GM12864 (cell line): Measurements from ENCODE around the gene ASAH2B.
"Not testable (repeated sequence)": the region's sequence is repeated elsewhere in the genome, so short reads cannot be mapped to it uniquely, and the experiment has no call there.

Experiments used
- DNase-seq: peaks from one replicate; pipeline ENCODE4 v3.0.0-alpha.2; 2011; ENCODE audit warnings: low read depth
- H3K4me3 ChIP-seq: 2 replicates; pipeline ENCODE4 v1.5.1; 2011; ENCODE audit warnings: mild to moderate bottlenecking, low read depth, low read length, control low read depth
- CTCF ChIP-seq: IDR thresholded peaks from 2 replicates; pipeline ENCODE4 v1.5.1; 2011; ENCODE audit warnings: low read depth, mild to moderate bottlenecking, moderate library complexity, low read length, control low read depth, inconsistent platforms; ENCODE audit errors: missing control alignments

ASAH2B gene

GRCh38 chr10:50787962-50788361 lies 48.2 kb downstream of the ASAH2B start:
- not testable (repeated sequence) for DNase-seq, H3K4me3 ChIP-seq

- H3K4me3 ChIP-seq: no peak overlapping the region
- no peak for DNase-seq
- TF ChIP-seq CTCF: peak; percentile 36
Observed at GRCh38 chr10:50788951-50789945, 49.5 kb downstream of the ASAH2B start.

GRCh38 chr10:50794490-50794889 lies 54.8 kb downstream of the ASAH2B start:
- TF ChIP-seq CTCF: no peak
- no peak overlapping the region for H3K4me3 ChIP-seq
- DNase-seq: no peak

GRCh38 chr10:50796693-50797092 lies 57.0 kb downstream of the ASAH2B start:
- H3K4me3 ChIP-seq: no peak overlapping the region
- no peak for TF ChIP-seq CTCF
- no peak for DNase-seq

- no peak for DNase-seq
- H3K4me3 ChIP-seq: no peak overlapping the region
- TF ChIP-seq CTCF: no peak
Observed at GRCh38 chr10:50798297-50798696, 58.6 kb downstream of the ASAH2B start.

GRCh38 chr10:50799595-50799994 lies 59.9 kb downstream of the ASAH2B start:
- no peak for TF ChIP-seq CTCF
- H3K4me3 ChIP-seq: no peak overlapping the region
- DNase-seq: no peak

GRCh38 chr10:50805981-50806622 lies 66.4 kb downstream of the ASAH2B start:
- no peak for TF ChIP-seq CTCF
- DNase-seq: no peak
- no peak overlapping the region for H3K4me3 ChIP-seq
